HAP-1 (cell line): ENCODE results near the gene SETD5.
"Not testable (repeated sequence)": the region's sequence is repeated elsewhere in the genome, so short reads cannot be mapped to it uniquely, and the experiment has no call there.

ENCODE experiments used
- DNase-seq, 2 experiments: peaks; one replicate each; pipeline ENCODE4 v3.0.0-alpha.2; 2016 to 2020; ENCODE audit warnings: low spot score in 2 of 2
- H3K27me3 ChIP-seq: fragments of 250-450 bp; sonication (Bioruptor Pico); 2 replicates; pipeline ENCODE4 v1.5.1; 2020; ENCODE audit warnings: low read depth, mild to moderate bottlenecking, moderate library complexity
- H3K36me3 ChIP-seq: fragments of 250-450 bp; sonication (Bioruptor Pico); replicated peaks from 2 replicates; pipeline ENCODE4 v1.5.1; 2020; ENCODE audit warnings: mild to moderate bottlenecking
- H3K4me1 ChIP-seq: fragments of 250-450 bp; sonication (Bioruptor Pico); 2 replicates; pipeline ENCODE4 v1.5.1; 2020; ENCODE audit warnings: mild to moderate bottlenecking
- H3K4me3 ChIP-seq: fragments of 250-450 bp; sonication (Bioruptor Pico); 2 replicates; pipeline ENCODE4 v1.5.1; 2020; ENCODE audit warnings: mild to moderate bottlenecking, moderate library complexity
- H3K9me3 ChIP-seq: fragments of 250-450 bp; sonication (Bioruptor Pico); 2 replicates; pipeline ENCODE4 v1.5.1; 2020; ENCODE audit warnings: mild to moderate bottlenecking, moderate library complexity
- in situ Hi-C: fragments of 300-500 bp; cut with MboI; formaldehyde crosslinking; loops from 3 replicates; pipeline ENCODE4 v1.14.3; 2020; ENCODE audit warnings: low sequenced_read_pairs, inconsistent platforms, mixed read lengths

The SETD5 gene

GRCh38 chr3:9474482-9474881, 77.1 kb downstream of the SETD5 start:
- no peaks in the 10 kb centered on the region for H3K9me3 ChIP-seq
- H3K4me3 ChIP-seq = no peak overlapping the region
- H3K36me3 ChIP-seq = peaks cover 92% of the 10 kb centered on the region
- in situ Hi-C loops = no loop called here
- H3K4me1 ChIP-seq = no peaks in the 10 kb centered on the region
- no peak for DNase-seq
- H3K27me3 ChIP-seq = no peaks in the 10 kb centered on the region

GRCh38 chr3:9476935-9477334, 79.5 kb downstream of the SETD5 start:
- no peak overlapping the region for H3K4me3 ChIP-seq
- no peaks in the 10 kb centered on the region for H3K4me1 ChIP-seq
- H3K27me3 ChIP-seq = no peaks in the 10 kb centered on the region
- in situ Hi-C loops = no loop called here
- peaks cover 85% of the 10 kb centered on the region for H3K36me3 ChIP-seq
- DNase-seq = no peak
- H3K9me3 ChIP-seq = no peaks in the 10 kb centered on the region

- no peaks in the 10 kb centered on the region for H3K9me3 ChIP-seq
- in situ Hi-C loops = no loop called here
- no peaks in the 10 kb centered on the region for H3K4me1 ChIP-seq
- DNase-seq = no peak
- no peaks in the 10 kb centered on the region for H3K27me3 ChIP-seq
- H3K4me3 ChIP-seq = no peak overlapping the region
- peaks cover 62% of the 10 kb centered on the region for H3K36me3 ChIP-seq
These were observed 82.8 kb downstream of the SETD5 start for GRCh38 chr3:9480265-9480664.

GRCh38 chr3:9485248-9485647, 87.8 kb downstream of the SETD5 start:
- Histone ChIP-seq H3K9me3 (no peaks in the 10 kb centered on the region), H3K27me3 (no peaks in the 10 kb centered on the region), H3K36me3 (peaks cover 19% of the 10 kb centered on the region), H3K4me3 (no peak overlapping the region), H3K4me1 (no peaks in the 10 kb centered on the region)
- in situ Hi-C loops = no loop called here
- no peak for DNase-seq

- in situ Hi-C loops = no loop called here
- no peak for DNase-seq
- H3K36me3 ChIP-seq = no peaks in the 10 kb centered on the region
These were observed 94.1 kb downstream of the SETD5 start for GRCh38 chr3:9491506-9491905.

GRCh38 chr3:9494036-9494435, 96.6 kb downstream of the SETD5 start:
- H3K27me3 ChIP-seq, DNase-seq, H3K9me3 ChIP-seq, H3K36me3 ChIP-seq, H3K4me1 ChIP-seq, H3K4me3 ChIP-seq, in situ Hi-C loops: not testable (repeated sequence)

More at GRCh38 chr3:9491506-9491905, 94.1 kb downstream of the SETD5 start:
- Histone ChIP-seq H3K9me3 (no peaks in the 10 kb centered on the region), H3K4me3 (no peak overlapping the region), H3K4me1 (no peaks in the 10 kb centered on the region), H3K27me3 (no peaks in the 10 kb centered on the region)

GRCh38 chr3:9496893-9497292, 99.5 kb downstream of the SETD5 start:
- H3K9me3 ChIP-seq = no peaks in the 10 kb centered on the region
- no peaks in the 10 kb centered on the region for H3K4me1 ChIP-seq
- no peaks in the 10 kb centered on the region for H3K36me3 ChIP-seq
- no peak overlapping the region for H3K4me3 ChIP-seq
- in situ Hi-C loops = no loop called here
- DNase-seq = no peak
- H3K27me3 ChIP-seq = no peaks in the 10 kb centered on the region

- DNase-seq = no peak
- Histone ChIP-seq H3K27me3 (no peaks in the 10 kb centered on the region), H3K9me3 (no peaks in the 10 kb centered on the region), H3K4me3 (no peak overlapping the region), H3K4me1 (no peaks in the 10 kb centered on the region), H3K36me3 (no peaks in the 10 kb centered on the region)
- in situ Hi-C loops = no loop called here
These were observed 100.6 kb downstream of the SETD5 start for GRCh38 chr3:9497821-9498565.

- no peak for DNase-seq
- no peaks in the 10 kb centered on the region for H3K4me1 ChIP-seq
- no peaks in the 10 kb centered on the region for H3K36me3 ChIP-seq
- no peaks in the 10 kb centered on the region for H3K9me3 ChIP-seq
- H3K27me3 ChIP-seq = no peaks in the 10 kb centered on the region
- H3K4me3 ChIP-seq = no peak overlapping the region
- in situ Hi-C loops = no loop called here
These were observed 101.4 kb downstream of the SETD5 start for GRCh38 chr3:9498781-9499180.

GRCh38 chr3:9499455-9500107, 102.2 kb downstream of the SETD5 start:
- Histone ChIP-seq H3K9me3 (no peaks in the 10 kb centered on the region), H3K4me3 (no peak overlapping the region), H3K4me1 (no peaks in the 10 kb centered on the region), H3K27me3 (no peaks in the 10 kb centered on the region), H3K36me3 (no peaks in the 10 kb centered on the region)
- in situ Hi-C loops = loop anchor here (10.0 kb wide), 1 partner anchor 225 kb away; no protein-coding TSS in a partner anchor
- no peak for DNase-seq

GRCh38 chr3:9500108-9501050, 103.0 kb downstream of the SETD5 start:
- DNase-seq = peak; percentile 22 to 90
- no peaks in the 10 kb centered on the region for H3K36me3 ChIP-seq
- no peaks in the 10 kb centered on the region for H3K27me3 ChIP-seq
- H3K9me3 ChIP-seq = no peaks in the 10 kb centered on the region
- H3K4me1 ChIP-seq = no peaks in the 10 kb centered on the region
- H3K4me3 ChIP-seq = no peak overlapping the region
- in situ Hi-C loops = loop anchor here (10.0 kb wide), 1 partner anchor 224 kb away; no protein-coding TSS in a partner anchor

- in situ Hi-C loops = loop anchor here (10.0 kb wide), 1 partner anchor 224 kb away; no protein-coding TSS in a partner anchor
- DNase-seq = no peak
- no peaks in the 10 kb centered on the region for H3K27me3 ChIP-seq
These were observed 103.8 kb downstream of the SETD5 start for GRCh38 chr3:9501226-9501625.

GRCh38 chr3:9503283-9503682, 105.9 kb downstream of the SETD5 start:
- Histone ChIP-seq H3K4me3 (no peak overlapping the region), H3K36me3 (no peaks in the 10 kb centered on the region), H3K9me3 (no peaks in the 10 kb centered on the region), H3K4me1 (no peaks in the 10 kb centered on the region), H3K27me3 (no peaks in the 10 kb centered on the region)
- DNase-seq = peak; percentile 55 to 88
- in situ Hi-C loops = loop anchor here (10.0 kb wide), 1 partner anchor 222 kb away; no protein-coding TSS in a partner anchor

More at GRCh38 chr3:9501226-9501625, 103.8 kb downstream of the SETD5 start:
- Histone ChIP-seq H3K36me3 (no peaks in the 10 kb centered on the region), H3K9me3 (no peaks in the 10 kb centered on the region), H3K4me3 (no peak overlapping the region), H3K4me1 (no peaks in the 10 kb centered on the region)
